Ishikawa (cell line): Measurements from ENCODE around the gene TMEM214.

ENCODE experiments used
- CEBPB ChIP-seq: IDR thresholded peaks from 2 replicates; pipeline ENCODE4 v1.6.1; 2012
- CREB1 ChIP-seq: IDR thresholded peaks from 2 replicates; pipeline ENCODE4 v1.6.1; 2012; ENCODE audit warnings: low read depth
- EGR1 ChIP-seq: IDR thresholded peaks from 2 replicates; pipeline ENCODE4 v1.6.1; 2012
- EP300 ChIP-seq: IDR thresholded peaks from 2 replicates; pipeline ENCODE4 v1.6.1; 2012; ENCODE audit warnings: borderline replicate concordance
- FOXM1 ChIP-seq: IDR thresholded peaks from 2 replicates; pipeline ENCODE4 v1.6.1; 2012; ENCODE audit warnings: low read depth, borderline replicate concordance
- RAD21 ChIP-seq: IDR thresholded peaks from 2 replicates; pipeline ENCODE4 v1.6.1; 2012; ENCODE audit warnings: low read depth
- TAF1 ChIP-seq: IDR thresholded peaks from 2 replicates; pipeline ENCODE4 v1.6.1; 2012; ENCODE audit warnings: low read depth, mild to moderate bottlenecking
- TCF12 ChIP-seq: IDR thresholded peaks from 2 replicates; pipeline ENCODE4 v1.6.1; 2012; ENCODE audit warnings: low read depth
- TEAD4 ChIP-seq: IDR thresholded peaks from 2 replicates; pipeline ENCODE4 v1.6.1; 2012
- YY1 ChIP-seq: IDR thresholded peaks from 2 replicates; pipeline ENCODE4 v1.6.1; 2012; ENCODE audit warnings: low read depth
- ZBTB7A ChIP-seq: IDR thresholded peaks from 2 replicates; pipeline ENCODE4 v1.6.1; 2012; ENCODE audit warnings: low read depth
- TF ChIP-seq, protein P1 (sequence below): IDR thresholded peaks from 2 replicates; pipeline ENCODE4 v1.6.1; 2012; ENCODE audit warnings: low read depth, mild to moderate bottlenecking
- TF ChIP-seq, protein P2 (sequence below): IDR thresholded peaks from 2 replicates; pipeline ENCODE4 v1.6.1; 2012

DNA sequence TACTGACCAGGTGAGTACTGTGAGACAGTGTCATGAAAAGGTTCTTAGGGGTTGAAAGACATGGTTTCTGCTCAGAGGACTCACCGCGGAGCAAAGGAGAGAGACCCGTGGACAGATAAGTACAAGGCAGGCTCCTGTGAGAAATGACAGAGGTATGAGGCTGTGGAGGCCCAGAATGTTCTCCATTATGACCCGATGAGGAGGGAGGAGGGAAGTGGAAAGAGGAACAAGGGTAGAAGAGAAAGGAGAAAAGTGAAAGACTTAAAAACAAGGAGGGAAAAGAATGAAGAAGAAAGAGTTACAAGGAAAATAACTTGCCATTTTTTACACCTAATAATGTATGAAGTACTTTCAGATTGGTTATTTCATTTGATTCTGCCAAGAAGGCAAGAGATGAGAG is 32.5 kb upstream of the TMEM214 start:
- TF ChIP-seq EGR1 (no peak), EP300 (no peak), TEAD4 (no peak), YY1 (no peak), TAF1 (no peak), FOXM1 (no peak), CREB1 (no peak), TCF12 (no peak), CEBPB (no peak), RAD21 (no peak), ZBTB7A (no peak)
- TF ChIP-seq, protein P1, sequence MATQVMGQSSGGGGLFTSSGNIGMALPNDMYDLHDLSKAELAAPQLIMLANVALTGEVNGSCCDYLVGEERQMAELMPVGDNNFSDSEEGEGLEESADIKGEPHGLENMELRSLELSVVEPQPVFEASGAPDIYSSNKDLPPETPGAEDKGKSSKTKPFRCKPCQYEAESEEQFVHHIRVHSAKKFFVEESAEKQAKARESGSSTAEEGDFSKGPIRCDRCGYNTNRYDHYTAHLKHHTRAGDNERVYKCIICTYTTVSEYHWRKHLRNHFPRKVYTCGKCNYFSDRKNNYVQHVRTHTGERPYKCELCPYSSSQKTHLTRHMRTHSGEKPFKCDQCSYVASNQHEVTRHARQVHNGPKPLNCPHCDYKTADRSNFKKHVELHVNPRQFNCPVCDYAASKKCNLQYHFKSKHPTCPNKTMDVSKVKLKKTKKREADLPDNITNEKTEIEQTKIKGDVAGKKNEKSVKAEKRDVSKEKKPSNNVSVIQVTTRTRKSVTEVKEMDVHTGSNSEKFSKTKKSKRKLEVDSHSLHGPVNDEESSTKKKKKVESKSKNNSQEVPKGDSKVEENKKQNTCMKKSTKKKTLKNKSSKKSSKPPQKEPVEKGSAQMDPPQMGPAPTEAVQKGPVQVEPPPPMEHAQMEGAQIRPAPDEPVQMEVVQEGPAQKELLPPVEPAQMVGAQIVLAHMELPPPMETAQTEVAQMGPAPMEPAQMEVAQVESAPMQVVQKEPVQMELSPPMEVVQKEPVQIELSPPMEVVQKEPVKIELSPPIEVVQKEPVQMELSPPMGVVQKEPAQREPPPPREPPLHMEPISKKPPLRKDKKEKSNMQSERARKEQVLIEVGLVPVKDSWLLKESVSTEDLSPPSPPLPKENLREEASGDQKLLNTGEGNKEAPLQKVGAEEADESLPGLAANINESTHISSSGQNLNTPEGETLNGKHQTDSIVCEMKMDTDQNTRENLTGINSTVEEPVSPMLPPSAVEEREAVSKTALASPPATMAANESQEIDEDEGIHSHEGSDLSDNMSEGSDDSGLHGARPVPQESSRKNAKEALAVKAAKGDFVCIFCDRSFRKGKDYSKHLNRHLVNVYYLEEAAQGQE = no peak
- TF ChIP-seq, protein P2, sequence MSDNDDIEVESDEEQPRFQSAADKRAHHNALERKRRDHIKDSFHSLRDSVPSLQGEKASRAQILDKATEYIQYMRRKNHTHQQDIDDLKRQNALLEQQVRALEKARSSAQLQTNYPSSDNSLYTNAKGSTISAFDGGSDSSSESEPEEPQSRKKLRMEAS = no peak
